Sigmoid colon (tissue), 4 donors: ENCODE results near the gene MAML1.

Source experiments
- POLR2AphosphoS5 ChIP-seq, 4 donors: sonication (generic); formaldehyde crosslinking; IDR thresholded peaks; one replicate each; pipeline ENCODE4 v1.6.1; 2017; ENCODE audit warnings: antibody characterized with exemption in 4 of 4
- TF ChIP-seq, protein P1 (sequence below), 4 experiments: fragments of 450-650 bp in 3 of 4; fragments of 200-600 bp in 1 of 4; IDR thresholded peaks; one replicate each; pipeline ENCODE4 v1.5.1; 2016 to 2019; ENCODE audit warnings: antibody characterized with exemption in 4 of 4, mild to moderate bottlenecking in 3 of 4, moderate library complexity in 2 of 4

DNA sequence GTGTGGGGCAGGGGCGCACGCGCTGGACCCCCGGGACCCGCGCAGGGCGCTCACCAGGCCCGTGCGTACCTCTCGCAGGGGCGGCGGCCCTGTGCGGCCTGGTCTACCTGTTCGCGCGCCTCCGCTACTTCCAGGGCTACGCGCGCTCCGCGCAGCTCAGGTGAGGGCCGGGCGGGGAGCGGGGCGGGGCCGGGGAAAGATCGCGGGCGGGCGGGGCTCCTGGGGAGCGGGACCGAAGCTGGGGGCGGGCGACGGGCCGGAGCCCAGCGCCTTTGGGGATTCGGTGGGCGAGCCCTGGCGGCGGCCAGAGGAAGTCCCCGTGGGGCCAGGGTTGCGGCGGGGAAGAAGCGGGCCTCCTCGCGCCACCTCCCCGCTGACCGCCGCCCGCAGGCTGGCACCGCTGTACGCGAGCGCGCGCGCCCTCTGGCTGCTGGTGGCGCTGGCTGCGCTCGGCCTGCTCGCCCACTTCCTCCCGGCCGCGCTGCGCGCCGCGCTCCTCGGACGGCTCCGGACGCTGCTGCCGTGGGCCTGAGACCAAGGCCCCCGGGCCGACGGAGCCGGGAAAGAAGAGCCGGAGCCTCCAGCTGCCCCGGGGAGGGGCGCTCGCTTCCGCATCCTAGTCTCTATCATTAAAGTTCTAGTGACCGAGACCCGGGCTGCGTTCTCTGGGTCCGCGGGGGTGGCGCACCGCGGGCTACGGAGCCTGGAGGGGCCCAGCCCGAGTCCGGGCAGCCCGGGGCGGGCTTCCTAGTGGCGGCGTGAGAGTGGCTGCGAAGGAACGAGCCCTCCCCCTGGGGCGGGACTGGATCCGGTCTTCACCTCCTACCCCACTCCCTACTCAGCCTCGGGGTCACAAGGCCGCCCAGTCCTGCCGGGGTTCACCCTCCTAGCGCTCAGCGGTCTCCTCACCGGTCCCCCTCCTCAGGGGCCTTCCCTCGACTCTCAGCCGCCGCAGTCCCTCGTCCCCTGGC, 63.5 kb downstream of the MAML1 start:
- TF ChIP-seq, protein P1, sequence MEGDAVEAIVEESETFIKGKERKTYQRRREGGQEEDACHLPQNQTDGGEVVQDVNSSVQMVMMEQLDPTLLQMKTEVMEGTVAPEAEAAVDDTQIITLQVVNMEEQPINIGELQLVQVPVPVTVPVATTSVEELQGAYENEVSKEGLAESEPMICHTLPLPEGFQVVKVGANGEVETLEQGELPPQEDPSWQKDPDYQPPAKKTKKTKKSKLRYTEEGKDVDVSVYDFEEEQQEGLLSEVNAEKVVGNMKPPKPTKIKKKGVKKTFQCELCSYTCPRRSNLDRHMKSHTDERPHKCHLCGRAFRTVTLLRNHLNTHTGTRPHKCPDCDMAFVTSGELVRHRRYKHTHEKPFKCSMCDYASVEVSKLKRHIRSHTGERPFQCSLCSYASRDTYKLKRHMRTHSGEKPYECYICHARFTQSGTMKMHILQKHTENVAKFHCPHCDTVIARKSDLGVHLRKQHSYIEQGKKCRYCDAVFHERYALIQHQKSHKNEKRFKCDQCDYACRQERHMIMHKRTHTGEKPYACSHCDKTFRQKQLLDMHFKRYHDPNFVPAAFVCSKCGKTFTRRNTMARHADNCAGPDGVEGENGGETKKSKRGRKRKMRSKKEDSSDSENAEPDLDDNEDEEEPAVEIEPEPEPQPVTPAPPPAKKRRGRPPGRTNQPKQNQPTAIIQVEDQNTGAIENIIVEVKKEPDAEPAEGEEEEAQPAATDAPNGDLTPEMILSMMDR (IDR thresholded peaks at IDR 0.05), result peak; percentile 10 to 89 (median 26)
- TF ChIP-seq POLR2AphosphoS5 (IDR thresholded peaks at IDR 0.05), result peak; percentile 20 to 78 (median 59)
